ENCODE data around the gene MCTP1. TPM values are rescaled to one million over a fixed set of nuclear protein-coding genes. Genes with fewer than 3 reads are reported as not detected.

Gene MCTP1
- total and polyA plus RNA-seq, 9 of the 15 experiments (the other 6 are each of a cell fraction or from before 2014, with no cell fraction given), result 0.04 to 0.93 (median 0.06) TPM; not detected in 4

DNA sequence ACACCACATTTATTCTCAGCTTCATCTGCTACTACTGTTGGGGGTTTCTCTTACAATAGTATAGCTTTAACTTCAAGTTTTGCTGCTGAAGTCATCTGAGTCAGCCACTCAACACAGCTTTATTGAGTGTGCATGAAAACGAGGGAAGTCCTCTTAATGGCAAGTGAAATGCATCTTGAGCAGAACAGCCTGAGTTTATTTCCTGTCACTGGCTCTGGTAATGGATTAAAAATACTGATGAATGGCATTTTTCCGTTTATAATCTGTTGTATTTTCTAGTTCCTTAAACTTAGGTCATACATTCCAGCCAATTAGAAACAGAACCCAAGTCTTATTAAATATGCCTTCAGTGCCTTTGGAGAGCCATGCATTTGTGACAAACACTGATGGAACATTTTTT lies 427.8 kb downstream of the MCTP1 start (continued):
- TF ChIP-seq ZNF121 (CRISPR knock-in tag; conservative IDR thresholded peaks at IDR 0.05) (no peak), SFPQ (IDR thresholded peaks at IDR 0.05; ENCODE audit: low read depth, low read length) (no peak), BRF1 (IDR thresholded peaks at IDR 0.05; ENCODE audit: borderline replicate concordance, extremely low read depth, insufficient read length) (no peak), ARID3A (IDR thresholded peaks at IDR 0.05; ENCODE audit: borderline replicate concordance, low read depth, low read length) (no peak), ESRRA (IDR thresholded peaks at IDR 0.05; ENCODE audit: borderline replicate concordance, low read depth) (no peak), ZNF445 (CRISPR knock-in tag; IDR thresholded peaks at IDR 0.05; ENCODE audit: low read depth) (no peak)
- TF ChIP-seq, protein P1, sequence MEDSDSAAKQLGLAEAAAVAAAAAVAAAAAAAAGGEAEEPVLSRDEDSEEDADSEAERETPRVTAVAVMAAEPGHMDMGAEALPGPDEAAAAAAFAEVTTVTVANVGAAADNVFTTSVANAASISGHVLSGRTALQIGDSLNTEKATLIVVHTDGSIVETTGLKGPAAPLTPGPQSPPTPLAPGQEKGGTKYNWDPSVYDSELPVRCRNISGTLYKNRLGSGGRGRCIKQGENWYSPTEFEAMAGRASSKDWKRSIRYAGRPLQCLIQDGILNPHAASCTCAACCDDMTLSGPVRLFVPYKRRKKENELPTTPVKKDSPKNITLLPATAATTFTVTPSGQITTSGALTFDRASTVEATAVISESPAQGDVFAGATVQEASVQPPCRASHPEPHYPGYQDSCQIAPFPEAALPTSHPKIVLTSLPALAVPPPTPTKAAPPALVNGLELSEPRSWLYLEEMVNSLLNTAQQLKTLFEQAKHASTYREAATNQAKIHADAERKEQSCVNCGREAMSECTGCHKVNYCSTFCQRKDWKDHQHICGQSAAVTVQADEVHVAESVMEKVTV (CRISPR knock-in tag; IDR thresholded peaks at IDR 0.05), result no peak
